Endothelial cell of umbilical vein (primary cell): ENCODE measurements around the gene BCL11A. TPM values are rescaled to one million over a fixed set of nuclear protein-coding genes. Genes with fewer than 3 reads are reported as not detected.

ENCODE experiments used
- BruUV-seq: library from RNA; stranded (reverse); fragments of 400-500 nt; replicated peaks from 2 replicates; lab custom pipeline; 2021; lab: Mats Ljungman, UMichigan
- CTCF ChIA-PET: fragments of 300-600, 350-600 bp; sonication (Branson Sonifier 250); formaldehyde crosslinking; loops from one replicate; lab custom pipeline; 2021; ENCODE audit warnings: antibody characterized with exemption, inconsistent platforms; lab: Charles Lee
- POLR2A ChIA-PET: fragments of 300-600, 350-600 bp; sonication (Branson Sonifier 250); formaldehyde crosslinking; loops from one replicate; lab custom pipeline; 2021; ENCODE audit warnings: antibody characterized with exemption, inconsistent platforms; lab: Charles Lee
- DNase-seq: peaks from one replicate; pipeline ENCODE4 v3.0.0-alpha.2; 2011; ENCODE audit warnings: low read depth, low spot score
- FAIRE-seq: peaks from 2 replicates; lab custom pipeline; 2011; peaks lifted over from hg19 to GRCh38; lab: Jason Lieb, UNC
- H2AFZ ChIP-seq: 2 replicates; pipeline ENCODE4 v1.6.0; 2012; ENCODE audit warnings: low read depth, low read length, control low read depth, inconsistent platforms
- H3K27ac ChIP-seq: 2 replicates; pipeline ENCODE4 v1.5.1; 2011; ENCODE audit warnings: low read depth, mild to moderate bottlenecking, control low read depth, low read length, moderate library complexity; ENCODE audit not compliant: insufficient read depth
- H3K27me3 ChIP-seq, 2 experiments: 2 replicates each; pipeline versions ENCODE4 v1.6.0 to v1.6.1; 2011; ENCODE audit warnings: low read length in 2 of 2, mixed read lengths in 1 of 2; ENCODE audit not compliant: control insufficient read depth in 2 of 2, insufficient read depth in 2 of 2
- H3K36me3 ChIP-seq, 2 experiments: 2 replicates in 1 of 2; 3 replicates in 1 of 2; pipeline ENCODE4 v1.5.1; 2011; ENCODE audit warnings: low read length in 2 of 2, mild to moderate bottlenecking in 1 of 2, moderate library complexity in 1 of 2; ENCODE audit not compliant: control insufficient read depth in 2 of 2, insufficient read depth in 2 of 2; ENCODE audit errors: extremely low read depth in 1 of 2
- H3K4me1 ChIP-seq: 3 replicates; pipeline ENCODE4 v1.5.1; 2011; ENCODE audit warnings: mild to moderate bottlenecking, low read length; ENCODE audit not compliant: control insufficient read depth, insufficient read depth; ENCODE audit errors: extremely low read depth
- H3K4me2 ChIP-seq: 2 replicates; pipeline ENCODE4 v1.6.1; 2011; ENCODE audit warnings: low read length, control low read depth, mixed read lengths; ENCODE audit not compliant: insufficient read depth
- H3K4me3 ChIP-seq, 3 experiments: fragments of 200-600 bp in 1 of 3; sonication (generic), shearing (Covaris generic) in 1 of 3; replicated peaks in 1 of 3; 2 replicates each; pipeline ENCODE4 v1.5.1; 2011 to 2016; ENCODE audit warnings: control low read depth in 3 of 3, low read length in 3 of 3, mild to moderate bottlenecking in 2 of 3, inconsistent platforms in 1 of 3, low read depth in 1 of 3, moderate library complexity in 1 of 3; ENCODE audit not compliant: insufficient read depth in 1 of 3
- H3K79me2 ChIP-seq: 2 replicates; pipeline ENCODE4 v1.6.0; 2012; ENCODE audit warnings: low read length, inconsistent platforms; ENCODE audit not compliant: control insufficient read depth, insufficient read depth
- H3K9ac ChIP-seq: replicated peaks from 2 replicates; pipeline ENCODE3; 2011; ENCODE audit warnings: low read length, control low read depth; ENCODE audit not compliant: insufficient read depth; ENCODE audit errors: extremely low read depth
- H3K9me1 ChIP-seq: replicated peaks from 3 replicates; pipeline ENCODE4 v1.6.0; 2011; ENCODE audit warnings: mild to moderate bottlenecking, low read length; ENCODE audit not compliant: control insufficient read depth, insufficient read depth; ENCODE audit errors: extremely low read depth
- H3K9me3 ChIP-seq: replicated peaks from 2 replicates; pipeline ENCODE4 v1.5.1; 2012; ENCODE audit warnings: low read length, inconsistent platforms; ENCODE audit not compliant: control insufficient read depth, insufficient read depth
- H4K20me1 ChIP-seq: replicated peaks from 2 replicates; pipeline ENCODE3; 2011; ENCODE audit warnings: mild to moderate bottlenecking, low read length; ENCODE audit not compliant: control insufficient read depth, insufficient read depth; ENCODE audit errors: extremely low read depth
- EZH2 ChIP-seq: IDR thresholded peaks from 2 replicates; pipeline ENCODE4 v1.6.1; 2012; ENCODE audit warnings: borderline replicate concordance, low read depth, mild to moderate bottlenecking, moderate library complexity, low read length, inconsistent platforms; ENCODE audit not compliant: severe bottlenecking
- FOS ChIP-seq: IDR thresholded peaks from 2 replicates; pipeline ENCODE4 v1.6.1; 2011; ENCODE audit warnings: mild to moderate bottlenecking, low read length, moderate library complexity, borderline replicate concordance; ENCODE audit not compliant: insufficient read depth
- GATA2 ChIP-seq: IDR thresholded peaks from 2 replicates; pipeline ENCODE4 v1.7.0; 2011; ENCODE audit warnings: low read depth, mild to moderate bottlenecking, moderate library complexity, mixed read lengths, low read length; ENCODE audit not compliant: insufficient read length, insufficient read depth
- JUN ChIP-seq: IDR thresholded peaks from 2 replicates; pipeline ENCODE4 v1.6.1; 2011; ENCODE audit warnings: borderline replicate concordance, low read depth; ENCODE audit not compliant: insufficient read length, insufficient read depth
- MAX ChIP-seq: IDR thresholded peaks from 2 replicates; pipeline ENCODE4 v1.6.1; 2011; ENCODE audit not compliant: insufficient read depth, insufficient read length
- MYC ChIP-seq: IDR thresholded peaks from one replicate; pipeline ENCODE4 v1.6.1; 2011; ENCODE audit warnings: mild to moderate bottlenecking, low read depth, low read length
- POLR2A ChIP-seq: IDR thresholded peaks from 2 replicates; pipeline ENCODE4 v1.6.1; 2012; ENCODE audit warnings: low read depth, mild to moderate bottlenecking, control low read depth, low read length
- POLR2AphosphoS5 ChIP-seq: IDR thresholded peaks from 2 replicates; pipeline ENCODE4 v1.6.1; 2012; ENCODE audit warnings: low read depth, mild to moderate bottlenecking, control low read depth, low read length, moderate library complexity; ENCODE audit not compliant: insufficient read depth
- dilution Hi-C: fragments of 300-500 bp; cut with MboI; formaldehyde crosslinking; loops from one replicate; pipeline ENCODE4 v1.15.0; 2019; ENCODE audit warnings: low sequenced_read_pairs; ENCODE audit not compliant: extremely low pct_ligation_motif_present
- intact Hi-C: fragments of 100-400 bp; cut with micrococcal nuclease; formaldehyde crosslinking; loops from one replicate; pipeline ENCODE4 v1.10.0; 2022
- polyA plus RNA-seq, 4 experiments: library from polyadenylated mRNA; depleted of rRNA in 3 of 4; stranded (reverse) in 3 of 4; unstranded in 1 of 4; fragments of >200 nt; gene quantifications; 2 replicates each; pipeline versions ENCODE4 v1.2.1 to v1.2.3, GENCODE V29; 2011 to 2012; ENCODE audit warnings: missing spikeins in 1 of 4
- total RNA-seq: library from RNA; stranded (reverse); gene quantifications from 2 replicates; pipeline ENCODE4 v1.2.3, GENCODE V29; 2021
- TF ChIP-seq, protein P1 (sequence below), 2 donors: IDR thresholded peaks; 1 replicate in 1 of 2; 2 replicates in 1 of 2; pipeline ENCODE4 v1.5.1; 2011; ENCODE audit warnings: low read length in 2 of 2, mild to moderate bottlenecking in 2 of 2, moderate library complexity in 2 of 2, control low read depth in 1 of 2, inconsistent platforms in 1 of 2, low read depth in 1 of 2; ENCODE audit not compliant: insufficient read depth in 1 of 2; ENCODE audit errors: extremely low read depth in 1 of 2

Gene BCL11A
- total and polyA plus RNA-seq, 2 donors (not counting 3 experiments of a cell fraction or from before 2014, with no cell fraction given) = 0.12 to 0.88 TPM

GRCh38 chr2:60499651-60500265, 53.7 kb downstream of the BCL11A start:
- Histone ChIP-seq H2AFZ (no peak overlapping the region), H3K4me3 (no peak overlapping the region), H3K27ac (no peak overlapping the region), H4K20me1 (no peaks in the 10 kb centered on the region), H3K36me3 (no peaks in the 10 kb centered on the region), H3K79me2 (no peaks in the 10 kb centered on the region), H3K9me1 (no peaks in the 10 kb centered on the region), H3K4me2 (no peak overlapping the region), H3K9ac (no peak overlapping the region), H3K4me1 (no peaks in the 10 kb centered on the region), H3K9me3 (no peaks in the 10 kb centered on the region), H3K27me3 (no peaks in the 10 kb centered on the region)
- intact Hi-C loops (no loop called here), dilution Hi-C loops (no loop called here)
- no TSS peak for BruUV-seq
- DNase-seq = no peak
- ChIA-PET POLR2A (no interaction called here), CTCF (no interaction called here)
- FAIRE-seq = no peak
- TF ChIP-seq GATA2 (no peak), EZH2 (no peak), FOS (no peak), JUN (no peak), POLR2A (no peak), POLR2AphosphoS5 (no peak), MAX (no peak), MYC (no peak)
- TF ChIP-seq, protein P1, sequence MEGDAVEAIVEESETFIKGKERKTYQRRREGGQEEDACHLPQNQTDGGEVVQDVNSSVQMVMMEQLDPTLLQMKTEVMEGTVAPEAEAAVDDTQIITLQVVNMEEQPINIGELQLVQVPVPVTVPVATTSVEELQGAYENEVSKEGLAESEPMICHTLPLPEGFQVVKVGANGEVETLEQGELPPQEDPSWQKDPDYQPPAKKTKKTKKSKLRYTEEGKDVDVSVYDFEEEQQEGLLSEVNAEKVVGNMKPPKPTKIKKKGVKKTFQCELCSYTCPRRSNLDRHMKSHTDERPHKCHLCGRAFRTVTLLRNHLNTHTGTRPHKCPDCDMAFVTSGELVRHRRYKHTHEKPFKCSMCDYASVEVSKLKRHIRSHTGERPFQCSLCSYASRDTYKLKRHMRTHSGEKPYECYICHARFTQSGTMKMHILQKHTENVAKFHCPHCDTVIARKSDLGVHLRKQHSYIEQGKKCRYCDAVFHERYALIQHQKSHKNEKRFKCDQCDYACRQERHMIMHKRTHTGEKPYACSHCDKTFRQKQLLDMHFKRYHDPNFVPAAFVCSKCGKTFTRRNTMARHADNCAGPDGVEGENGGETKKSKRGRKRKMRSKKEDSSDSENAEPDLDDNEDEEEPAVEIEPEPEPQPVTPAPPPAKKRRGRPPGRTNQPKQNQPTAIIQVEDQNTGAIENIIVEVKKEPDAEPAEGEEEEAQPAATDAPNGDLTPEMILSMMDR (IDR thresholded peaks at IDR 0.05; ENCODE audit: extremely low read depth in 1 of 2, insufficient read depth in 1 of 2, low read depth in 1 of 2, low read length in 2 of 2) = no peak
